Subcutaneous adipose tissue (tissue), 4 donors: ENCODE data around the gene CNTNAP5. TPM values are rescaled to one million over a fixed set of nuclear protein-coding genes. Genes with fewer than 3 reads are reported as not detected.

Experiments used
- total RNA-seq, 4 donors: library from RNA; depleted of rRNA; stranded (reverse); fragments of >200 nt; gene quantifications; one replicate each; pipeline ENCODE4 v1.1.0, GENCODE V29; 2016
- TF ChIP-seq, protein P1 (sequence below): fragments of 450-650 bp; IDR thresholded peaks from one replicate; pipeline ENCODE4 v1.5.1; 2016; ENCODE audit warnings: low read depth, mild to moderate bottlenecking, control low read depth, antibody characterized with exemption, moderate library complexity

Gene CNTNAP5
- not detected for total RNA-seq

GRCh38 chr2:124025171-124025580 lies at the start of gene CNTNAP5:
TSS of gene CNTNAP5 (plus strand) at chr2:124025287. CDS start at chr2:124025651, 364 bp downstream.
- TF ChIP-seq, protein P1, sequence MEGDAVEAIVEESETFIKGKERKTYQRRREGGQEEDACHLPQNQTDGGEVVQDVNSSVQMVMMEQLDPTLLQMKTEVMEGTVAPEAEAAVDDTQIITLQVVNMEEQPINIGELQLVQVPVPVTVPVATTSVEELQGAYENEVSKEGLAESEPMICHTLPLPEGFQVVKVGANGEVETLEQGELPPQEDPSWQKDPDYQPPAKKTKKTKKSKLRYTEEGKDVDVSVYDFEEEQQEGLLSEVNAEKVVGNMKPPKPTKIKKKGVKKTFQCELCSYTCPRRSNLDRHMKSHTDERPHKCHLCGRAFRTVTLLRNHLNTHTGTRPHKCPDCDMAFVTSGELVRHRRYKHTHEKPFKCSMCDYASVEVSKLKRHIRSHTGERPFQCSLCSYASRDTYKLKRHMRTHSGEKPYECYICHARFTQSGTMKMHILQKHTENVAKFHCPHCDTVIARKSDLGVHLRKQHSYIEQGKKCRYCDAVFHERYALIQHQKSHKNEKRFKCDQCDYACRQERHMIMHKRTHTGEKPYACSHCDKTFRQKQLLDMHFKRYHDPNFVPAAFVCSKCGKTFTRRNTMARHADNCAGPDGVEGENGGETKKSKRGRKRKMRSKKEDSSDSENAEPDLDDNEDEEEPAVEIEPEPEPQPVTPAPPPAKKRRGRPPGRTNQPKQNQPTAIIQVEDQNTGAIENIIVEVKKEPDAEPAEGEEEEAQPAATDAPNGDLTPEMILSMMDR, result no peak

- TF ChIP-seq, protein P1, result no peak
These were observed 48.9 kb upstream of the CNTNAP5 start for GRCh38 chr2:123976054-123976648.

DNA sequence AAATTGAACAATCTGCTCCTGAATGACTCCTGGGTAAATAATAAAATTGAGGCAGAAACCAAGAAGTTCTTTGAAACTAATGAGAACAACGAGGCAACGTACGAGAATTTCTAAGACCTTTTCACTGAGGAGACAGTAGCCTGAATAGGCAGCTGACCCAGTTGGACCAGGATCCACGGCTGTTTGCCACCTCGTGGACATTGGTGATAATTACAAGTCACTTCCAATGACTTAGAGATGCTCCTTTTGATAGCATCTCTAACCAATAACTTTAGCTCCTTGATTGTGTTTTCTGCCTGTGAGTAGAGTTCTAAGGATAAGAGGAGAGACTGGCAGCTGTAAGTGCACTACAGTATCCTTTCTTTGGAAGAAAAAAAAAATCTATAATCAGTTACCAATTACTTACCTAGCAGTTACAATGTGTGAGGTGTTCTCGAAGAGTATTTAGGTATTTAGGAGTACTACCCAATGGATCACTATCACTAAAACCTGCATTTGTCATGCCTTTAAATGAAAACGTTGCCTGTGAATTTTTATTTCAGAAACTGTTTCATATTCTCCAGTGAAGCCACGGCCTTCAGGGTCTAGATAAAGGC lies 31.3 kb upstream of the CNTNAP5 start:
- TF ChIP-seq, protein P1, result no peak

- TF ChIP-seq, protein P1, result no peak
These were observed 25.4 kb upstream of the CNTNAP5 start for GRCh38 chr2:123999681-124000080.

- TF ChIP-seq, protein P1, result no peak
These were observed 23.2 kb upstream of the CNTNAP5 start for GRCh38 chr2:124001696-124002430.

GRCh38 chr2:124018890-124019289 lies 6.2 kb upstream of the CNTNAP5 start:
- TF ChIP-seq, protein P1, result no peak

DNA sequence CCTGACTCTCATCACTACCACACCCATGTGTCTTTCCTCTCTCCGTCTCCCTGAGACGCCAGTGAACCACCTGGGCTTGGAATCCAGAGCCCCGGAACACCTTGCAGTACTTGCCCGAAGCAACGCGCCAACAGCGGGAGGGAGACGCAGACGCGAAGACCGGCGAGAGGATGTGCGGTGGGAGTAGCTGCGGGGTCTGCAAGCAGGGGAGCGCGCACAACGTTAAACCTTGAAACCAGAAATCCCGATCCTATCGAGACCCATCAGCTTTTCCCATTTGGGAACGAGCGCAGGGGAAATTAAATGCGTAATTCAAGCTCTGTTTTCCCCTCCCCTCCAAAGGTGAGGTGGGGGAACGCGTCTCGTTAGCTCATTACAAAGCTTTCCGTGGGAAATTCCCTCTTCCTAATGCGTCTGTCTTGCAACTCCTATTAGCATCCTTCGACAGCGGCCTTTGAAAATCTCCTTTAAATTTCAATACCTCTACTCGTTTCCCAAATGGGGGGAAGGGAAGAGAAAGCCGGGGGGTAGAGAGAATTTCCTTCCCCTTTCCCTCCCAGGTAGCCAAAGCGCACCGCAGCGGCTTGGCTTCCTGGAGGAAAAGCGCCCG lies 421 bp upstream of the CNTNAP5 start:
- TF ChIP-seq, protein P1, result no peak
